Stimulated activated CD4-positive, alpha-beta T cell treated with anti-CD3 and anti-CD28 coated beads, Interleukin-15, amount 100 ng/mL, for 24 hours (primary cell): ENCODE data around the gene TRPV6.

Experiments
- DNase-seq: peaks from one replicate; pipeline ENCODE4 v3.0.0-alpha.2; 2020

TRPV6 gene

GRCh38 chr7:142881586-142882337 is 3.8 kb downstream of the TRPV6 start:
- DNase-seq = no peak

DNA sequence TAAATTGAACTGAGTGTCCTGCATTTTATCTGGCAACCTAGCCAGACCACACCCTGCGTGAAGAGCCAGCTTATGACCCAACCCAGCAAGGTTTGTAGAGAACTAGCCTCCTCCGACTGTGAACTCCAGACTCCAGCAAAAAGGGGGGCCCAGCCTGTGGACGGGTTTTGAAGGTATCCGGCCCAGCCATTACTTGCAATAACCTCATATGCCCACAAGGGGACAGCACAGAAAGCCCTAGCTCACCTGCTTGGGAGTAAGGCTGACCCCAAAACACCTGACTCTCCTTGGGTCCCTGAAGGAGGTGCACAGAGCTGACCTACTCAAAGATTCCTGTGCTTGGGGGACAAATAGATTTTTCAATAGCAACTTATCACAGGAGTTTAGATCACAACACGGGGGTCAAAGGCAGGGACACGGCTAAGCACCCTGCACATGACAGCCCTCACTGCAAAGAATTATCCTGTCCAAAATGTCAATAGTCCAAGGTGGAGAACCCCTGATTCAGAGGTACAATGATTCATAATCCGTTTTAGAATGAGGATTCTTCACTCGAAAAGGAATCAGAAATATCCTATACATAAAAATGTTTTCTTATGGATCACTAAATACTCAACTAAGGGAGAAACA is 4.6 kb downstream of the TRPV6 start:
- DNase-seq = peak; percentile 60

DNA sequence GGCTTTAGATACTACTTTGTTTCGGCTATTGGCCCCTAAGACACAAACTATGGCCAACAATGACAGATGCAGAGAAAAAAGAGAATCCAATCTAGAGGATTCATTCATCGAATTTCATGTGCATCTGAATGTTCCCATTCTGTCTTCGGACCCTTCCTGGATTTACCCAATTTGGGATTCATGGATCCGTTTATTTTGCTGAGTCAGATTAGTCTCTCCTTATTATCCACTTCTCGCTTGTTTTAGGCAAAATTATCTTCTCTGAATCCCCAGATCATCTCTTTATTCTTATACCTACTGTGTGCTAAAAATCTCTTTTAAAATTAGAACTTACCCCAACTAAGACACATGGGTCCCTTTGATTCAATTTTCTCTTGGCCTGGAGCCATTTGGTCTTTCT is 6.5 kb downstream of the TRPV6 start:
- DNase-seq = no peak

DNA sequence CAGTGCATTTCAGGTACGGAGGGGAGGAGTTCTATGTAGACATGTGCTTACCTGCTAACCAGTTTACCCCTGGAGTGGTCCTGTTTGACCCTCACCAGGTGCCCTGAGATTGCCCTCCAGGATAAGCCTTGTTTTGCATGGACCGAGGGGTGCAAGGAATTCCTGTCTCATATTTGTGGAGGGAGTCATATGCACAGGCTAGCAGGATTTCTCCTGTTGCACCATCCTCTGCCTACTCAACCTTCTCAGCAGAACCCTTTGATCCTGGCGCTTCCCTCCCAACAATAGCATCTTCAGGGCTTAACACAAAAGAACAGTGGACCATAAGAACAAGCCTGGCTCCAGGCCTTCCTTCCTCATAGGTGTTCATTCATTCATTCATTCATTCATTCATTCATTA is 7.2 kb downstream of the TRPV6 start:
- no peak for DNase-seq

DNA sequence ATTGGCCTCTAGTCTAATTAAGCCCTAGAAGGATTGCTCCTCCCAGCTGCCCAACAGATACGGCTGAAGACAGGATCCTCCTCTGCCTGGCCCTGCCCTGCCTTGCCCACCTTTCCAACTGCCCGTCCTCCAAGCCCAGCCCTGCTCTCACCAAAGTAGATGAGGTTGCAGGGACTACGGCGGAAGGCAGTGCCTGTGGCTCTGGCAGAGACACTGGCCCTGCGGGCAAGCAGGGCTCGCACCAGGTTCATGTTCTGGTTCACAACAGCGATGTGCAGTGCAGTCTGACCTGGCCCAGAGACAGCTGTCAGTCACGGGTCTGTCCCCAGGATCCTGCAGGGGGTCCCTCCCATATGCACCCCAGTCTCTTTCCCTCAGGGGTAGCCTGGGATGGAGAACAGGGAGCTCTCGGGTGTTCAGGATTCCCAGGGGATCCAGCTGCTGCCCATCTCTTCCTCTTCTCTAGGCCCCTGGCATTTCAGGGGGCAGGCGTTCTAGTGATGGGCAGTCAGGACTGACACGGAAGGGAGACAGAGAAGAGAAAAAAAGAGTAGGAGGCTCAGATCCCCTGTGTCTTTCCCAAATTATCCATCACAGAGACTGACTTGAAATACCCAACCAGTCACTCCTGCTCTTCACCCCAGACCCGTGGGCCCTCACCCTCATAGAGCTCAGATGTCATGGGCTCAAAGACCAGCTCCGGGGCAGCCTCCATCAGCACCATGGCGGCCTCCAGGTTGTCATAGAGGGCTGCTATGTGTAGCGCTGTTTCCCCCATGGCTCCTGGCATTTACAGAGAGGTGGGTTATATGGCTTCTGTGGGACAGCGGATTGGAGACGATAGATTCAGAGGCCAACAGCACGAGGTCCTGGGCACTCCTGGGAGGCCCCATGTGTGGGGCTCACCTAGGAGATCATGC is 8.3 kb downstream of the TRPV6 start:
- DNase-seq = no peak

DNA sequence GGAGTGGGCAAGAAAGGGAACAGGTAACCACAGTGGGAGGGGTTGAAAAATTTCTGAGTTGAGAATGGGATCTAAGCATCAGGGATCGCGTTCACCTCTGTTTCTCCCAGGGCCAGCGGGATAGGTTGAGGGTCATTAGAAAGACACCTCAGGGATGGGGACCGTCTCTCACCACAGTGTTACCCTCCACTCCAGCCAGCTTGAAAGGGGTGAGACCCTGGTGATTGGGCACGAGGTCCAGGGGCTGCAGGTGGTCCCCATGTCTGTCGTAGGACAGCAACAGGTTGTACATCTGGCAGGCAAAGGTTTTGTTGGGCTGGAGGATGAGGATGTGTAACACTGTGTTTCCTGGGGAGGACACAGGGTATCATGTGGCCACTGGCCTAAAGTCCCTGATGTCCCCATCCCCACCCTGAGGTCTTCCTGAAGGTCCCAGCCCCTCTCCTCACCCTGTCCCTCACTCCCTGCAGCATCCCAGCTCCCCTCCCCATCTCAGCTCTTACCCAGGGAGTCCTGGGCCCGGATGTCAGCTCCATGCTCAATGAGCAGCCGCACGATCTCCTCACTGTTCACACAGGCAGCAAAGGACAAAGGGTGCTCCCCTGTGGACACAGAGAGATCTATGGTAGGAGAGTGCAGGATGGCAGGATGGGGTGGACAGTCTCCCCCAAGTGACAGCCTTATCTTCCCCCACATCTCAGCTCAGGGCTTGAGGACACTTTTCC is 9.1 kb downstream of the TRPV6 start:
- no peak for DNase-seq

GRCh38 chr7:142875456-142875855 is 10.1 kb downstream of the TRPV6 start:
- no peak for DNase-seq

DNA sequence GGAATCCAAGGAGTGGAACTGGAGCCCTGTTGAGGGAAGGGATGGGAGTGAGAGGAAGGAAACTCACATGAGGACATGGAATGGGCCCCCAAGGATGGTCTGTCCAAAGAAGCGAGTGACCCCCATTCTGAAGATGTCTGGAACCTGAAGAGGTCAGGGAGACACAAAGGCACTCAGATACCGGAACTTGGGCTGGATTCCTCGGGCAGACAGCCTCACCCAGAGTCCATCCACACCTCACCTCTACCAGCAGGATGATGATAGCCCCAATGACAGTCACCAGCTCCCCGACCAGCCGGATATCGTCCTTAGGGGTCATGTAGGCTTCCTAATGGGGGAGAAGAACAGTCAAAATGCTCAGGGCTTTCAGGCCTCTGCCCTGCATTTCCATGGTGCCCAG is 10.7 kb downstream of the TRPV6 start:
- no peak for DNase-seq

- no peak for DNase-seq
These were observed 11.1 kb downstream of the TRPV6 start for GRCh38 chr7:142874409-142874808.

GRCh38 chr7:142873871-142874270 is 11.7 kb downstream of the TRPV6 start:
- DNase-seq = no peak

- DNase-seq = peak; percentile 62
These were observed 12.2 kb downstream of the TRPV6 start for GRCh38 chr7:142873281-142873784.

GRCh38 chr7:142872106-142872675 is 13.4 kb downstream of the TRPV6 start:
- DNase-seq = no peak

- DNase-seq = no peak
These were observed 14.1 kb downstream of the TRPV6 start for GRCh38 chr7:142871260-142872105.

DNA sequence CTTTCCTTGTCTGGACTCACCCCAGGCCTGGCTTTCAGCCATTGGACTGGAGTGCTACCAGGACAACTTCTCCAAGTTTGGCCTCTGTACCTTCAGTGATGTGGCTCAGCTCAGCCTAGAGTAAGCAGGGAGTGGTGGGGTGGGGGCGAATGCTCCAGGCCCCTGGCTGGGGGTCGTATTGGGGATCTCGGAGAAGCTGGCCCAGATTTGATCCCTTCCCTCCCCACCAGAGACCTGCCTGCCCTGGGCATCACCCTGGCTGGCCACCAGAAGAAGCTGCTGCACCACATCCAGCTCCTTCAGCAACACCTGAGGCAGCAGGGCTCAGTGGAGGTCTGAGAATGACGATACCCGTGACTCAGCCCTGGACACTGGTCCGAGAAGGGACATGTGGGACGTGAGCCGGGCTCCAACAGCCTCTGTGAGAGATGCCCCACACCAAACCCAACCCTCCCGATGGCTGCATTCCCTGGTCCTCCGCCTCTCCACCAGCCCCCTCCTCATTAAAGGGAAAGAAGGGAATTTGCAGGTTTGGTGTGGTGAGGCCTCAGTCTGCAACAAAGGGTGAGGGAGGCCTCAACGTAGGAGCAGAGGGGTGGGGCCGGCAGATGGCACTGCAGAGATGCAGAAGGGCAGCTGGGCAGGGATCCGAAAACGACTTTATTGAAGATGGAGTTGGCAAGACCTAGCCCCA is 14.8 kb downstream of the TRPV6 start:
- no peak for DNase-seq

DNA sequence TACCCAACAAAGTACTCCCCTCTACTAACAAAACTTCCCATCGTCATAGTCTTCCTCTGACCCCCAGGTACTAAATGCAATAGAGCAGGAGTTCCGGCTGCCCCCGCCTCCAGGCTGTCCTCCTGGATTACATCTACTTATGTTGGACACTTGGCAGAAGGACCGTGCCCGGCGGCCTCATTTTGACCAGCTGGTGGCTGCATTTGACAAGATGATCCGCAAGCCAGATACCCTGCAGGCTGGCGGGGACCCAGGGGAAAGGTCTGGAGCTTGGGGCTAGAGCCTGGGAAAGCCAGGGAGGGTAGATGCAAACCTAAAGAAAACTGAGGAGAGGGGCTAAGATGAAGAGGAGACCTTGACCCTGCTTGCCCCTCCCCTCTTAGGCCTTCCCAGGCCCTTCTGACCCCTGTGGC is 15.4 kb downstream of the TRPV6 start:
- DNase-seq = no peak

DNA sequence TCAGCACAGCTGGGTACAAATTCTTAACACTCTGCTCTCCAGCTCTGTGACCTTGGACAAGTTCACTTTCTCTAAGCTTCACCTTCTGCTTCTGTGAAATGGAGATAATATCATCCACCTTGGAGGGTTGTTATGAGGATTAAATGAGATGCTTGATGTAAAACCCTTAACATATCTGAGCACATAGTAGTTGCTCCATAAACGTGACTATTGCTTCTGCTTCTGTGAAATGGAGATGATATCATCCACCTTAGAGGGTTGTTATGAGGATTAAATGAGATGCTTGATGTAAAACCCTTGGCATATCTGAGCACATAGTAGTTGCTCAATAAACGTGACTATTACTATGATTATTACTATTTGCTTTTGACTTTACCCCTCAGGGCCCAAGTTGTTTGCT is 16.1 kb downstream of the TRPV6 start:
- no peak for DNase-seq

DNA sequence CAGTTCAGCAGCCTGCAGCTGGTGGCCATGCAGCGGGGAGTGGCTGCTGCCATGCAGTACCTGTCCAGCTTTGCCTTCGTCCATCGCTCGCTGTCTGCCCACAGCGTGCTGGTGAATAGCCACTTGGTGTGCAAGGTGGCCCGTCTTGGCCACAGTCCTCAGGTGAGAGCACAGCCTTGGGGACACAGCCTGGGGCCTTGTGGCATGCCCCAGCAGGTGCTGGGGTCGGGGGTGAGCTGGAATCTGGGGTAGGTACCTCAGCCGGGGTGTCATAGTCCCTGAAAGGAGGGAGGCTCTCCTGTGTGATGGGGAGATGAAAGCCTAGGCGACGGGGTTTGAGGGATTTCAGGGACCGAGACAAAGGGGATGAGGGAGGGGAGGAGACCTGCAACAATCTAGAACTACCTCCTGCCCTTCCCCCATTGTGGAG is 16.5 kb downstream of the TRPV6 start:
- DNase-seq = no peak

- no peak for DNase-seq
These were observed 17.2 kb downstream of the TRPV6 start for GRCh38 chr7:142868188-142868985.

- no peak for DNase-seq
These were observed 18.0 kb downstream of the TRPV6 start for GRCh38 chr7:142867398-142868187.
